GM23338 (cell line): ENCODE measurements around the gene SARS2. TPM values are rescaled to one million over a fixed set of nuclear protein-coding genes. Genes with fewer than 3 reads are reported as not detected.

ENCODE experiments used
- ATAC-seq: fragments of 200-7000 bp; cut with Tn5 transposase; 3 replicates; pipeline ENCODE4 v1.9.1; 2020
- DNase-seq: peaks from one replicate; pipeline ENCODE4 v3.0.0-alpha.2; 2015; ENCODE audit warnings: low spot score
- H2AFZ ChIP-seq: fragments of 200-600 bp; sonication (generic); 2 replicates; pipeline ENCODE4 v1.8.0; 2016; ENCODE audit warnings: antibody characterized with exemption, mild to moderate bottlenecking, moderate library complexity
- H3F3A ChIP-seq: fragments of 200-600 bp; sonication (generic); replicated peaks from 2 replicates; pipeline ENCODE4 v1.8.0; 2017; ENCODE audit warnings: antibody characterized with exemption, mixed run types, low read depth
- H3K27ac ChIP-seq: fragments of 200-600 bp; sonication (generic); 2 replicates; pipeline ENCODE4 v1.6.1; 2016; ENCODE audit warnings: low read depth
- H3K27me3 ChIP-seq: fragments of 200-600 bp; sonication (generic); 2 replicates; pipeline ENCODE4 v1.8.0; 2016; ENCODE audit warnings: mild to moderate bottlenecking, mixed run types, moderate library complexity; ENCODE audit not compliant: insufficient read depth
- H3K36me3 ChIP-seq: fragments of 200-600 bp; sonication (generic); 2 replicates; pipeline ENCODE4 v1.8.0; 2016; ENCODE audit warnings: mild to moderate bottlenecking; ENCODE audit not compliant: insufficient read depth
- H3K4me1 ChIP-seq: fragments of 200-600 bp; sonication (generic); 2 replicates; pipeline ENCODE4 v1.8.0; 2016; ENCODE audit warnings: mild to moderate bottlenecking, moderate library complexity; ENCODE audit not compliant: insufficient read depth
- H3K4me2 ChIP-seq: fragments of 200-600 bp; sonication (generic); 2 replicates; pipeline ENCODE4 v1.7.1; 2017; ENCODE audit warnings: mixed run types
- H3K4me3 ChIP-seq: fragments of 200-600 bp; sonication (generic); 2 replicates; pipeline ENCODE4 v1.6.1; 2016; ENCODE audit warnings: mixed run types
- H3K79me2 ChIP-seq: fragments of 200-600 bp; sonication (generic); replicated peaks from 2 replicates; pipeline ENCODE4 v1.8.0; 2017; ENCODE audit warnings: mild to moderate bottlenecking; ENCODE audit not compliant: insufficient read depth
- H3K9me2 ChIP-seq: fragments of 200-600 bp; sonication (generic); 2 replicates; pipeline ENCODE4 v1.8.0; 2017; ENCODE audit not compliant: insufficient read depth
- H4K20me1 ChIP-seq: fragments of 200-600 bp; sonication (generic); replicated peaks from 2 replicates; pipeline ENCODE4 v1.8.0; 2017; ENCODE audit warnings: mild to moderate bottlenecking; ENCODE audit not compliant: insufficient read depth
- H3K27ac Mint-ChIP-seq: 2 replicates; pipeline ENCODE4 v1.8.0; 2020; ENCODE audit warnings: inconsistent platforms, mild to moderate bottlenecking, moderate library complexity, mixed read lengths
- H3K27me3 Mint-ChIP-seq: 3 replicates; pipeline ENCODE4 v1.8.0; 2022; ENCODE audit warnings: low read depth, mild to moderate bottlenecking, moderate library complexity, mixed read lengths, inconsistent platforms; ENCODE audit not compliant: insufficient read depth, poor library complexity
- H3K36me3 Mint-ChIP-seq: 3 replicates; pipeline ENCODE4 v1.8.0; 2021; ENCODE audit warnings: low read depth, mild to moderate bottlenecking, inconsistent platforms, moderate library complexity, mixed read lengths
- H3K4me1 Mint-ChIP-seq: 3 replicates; pipeline ENCODE4 v1.8.0; 2020; ENCODE audit warnings: mild to moderate bottlenecking, inconsistent platforms, mixed read lengths
- H3K4me3 Mint-ChIP-seq: 3 replicates; pipeline ENCODE4 v1.8.0; 2021; ENCODE audit warnings: moderate library complexity, mild to moderate bottlenecking, inconsistent platforms, mixed read lengths
- H3K9me3 Mint-ChIP-seq: 3 replicates; pipeline ENCODE4 v1.8.0; 2020; ENCODE audit warnings: moderate library complexity, mild to moderate bottlenecking, inconsistent platforms, mixed read lengths
- CTCF ChIP-seq, 2 experiments: fragments of 200-600 bp in 1 of 2; sonication (generic) in 1 of 2; conservative IDR thresholded peaks; 2 replicates each; pipeline versions ENCODE4 v1.5.1 to v1.6.1; 2016 to 2017; ENCODE audit warnings: antibody characterized with exemption in 2 of 2, low read depth in 2 of 2, mild to moderate bottlenecking in 2 of 2, moderate library complexity in 1 of 2
- EZH2phosphoT487 ChIP-seq: fragments of 200-600 bp; sonication (generic); IDR thresholded peaks from one replicate; pipeline ENCODE4 v1.8.1; 2018; ENCODE audit warnings: antibody characterized with exemption; ENCODE audit not compliant: unreplicated experiment
- REST ChIP-seq: IDR thresholded peaks from one replicate; pipeline ENCODE4 v1.6.1; 2018; ENCODE audit warnings: antibody characterized with exemption; ENCODE audit not compliant: unreplicated experiment
- ZNF331 ChIP-seq: fragments of 250-450 bp; sonication (Bioruptor Pico); IDR thresholded peaks from 2 replicates; pipeline ENCODE4 v1.5.0; 2020; ENCODE audit warnings: low read depth, mild to moderate bottlenecking, moderate library complexity
- ZNF462 ChIP-seq: fragments of 250-450 bp; sonication (Bioruptor Pico); IDR thresholded peaks from 2 replicates; pipeline ENCODE4 v1.5.0; 2020; ENCODE audit warnings: mild to moderate bottlenecking, moderate library complexity
- polyA plus RNA-seq: library from polyadenylated mRNA; unstranded; fragments of >200 nt; fragmentation: Nextera tagmentation; extraction: Ambion mirVana; gene quantifications from 2 replicates; pipeline ENCODE4 v1.2.1, GENCODE V29; 2016
- total RNA-seq: library from RNA; depleted of rRNA; stranded (reverse); fragments of >200 nt; shearing (Covaris generic); gene quantifications from 2 replicates; pipeline ENCODE4 v1.2.3, GENCODE V29; 2014

The SARS2 gene
- total and polyA plus RNA-seq, 2 experiments from 2014 or later: 70.6 to 75.7 TPM

- Histone ChIP-seq H3K4me3 (no peak overlapping the region), H3K79me2 (no peaks in the 10 kb centered on the region), H3K4me2 (no peak overlapping the region), H3K9me2 (no peaks in the 10 kb centered on the region), H3F3A (no peaks in the 10 kb centered on the region), H4K20me1 (no peaks in the 10 kb centered on the region), H2AFZ (no peak overlapping the region), H3K4me1 (no peaks in the 10 kb centered on the region), H3K27ac (no peak overlapping the region), H3K36me3 (no peaks in the 10 kb centered on the region), H3K27me3 (no peaks in the 10 kb centered on the region)
- H3K27ac Mint-ChIP-seq: no peak overlapping the region
- 0 out of 3 replicates have a peak, but pooled peaks cover 3% of the 10 kb centered on the region for H3K36me3 Mint-ChIP-seq
- peaks cover 3% of the 10 kb centered on the region; the same call in 2 of the 3 replicates for H3K4me1 Mint-ChIP-seq
- H3K4me3 Mint-ChIP-seq: no peak overlapping the region
- H3K9me3 Mint-ChIP-seq: no peaks in the 10 kb centered on the region; the same call in 2 of the 3 replicates
- ATAC-seq (no peak), DNase-seq (no peak)
- TF ChIP-seq ZNF462: no peak
- TF ChIP-seq EZH2phosphoT487: no peak
- no peak for TF ChIP-seq ZNF331
- no peak for TF ChIP-seq REST
- TF ChIP-seq CTCF (conservative IDR thresholded peaks at IDR 0.05; ENCODE audit: low read depth in 2 of 2): no peak
- no peaks in the 10 kb centered on the region for H3K27me3 Mint-ChIP-seq
Observed at GRCh38 chr19:38890686-38891085, 39.9 kb downstream of the SARS2 start.
